ENCODE results near the gene ISG15. TPM values are rescaled to one million over a fixed set of nuclear protein-coding genes. Genes with fewer than 3 reads are reported as not detected.

ISG15 gene
- total RNA-seq, 1 experiment from 2014 or later: 758 TPM

- TF ChIP-seq EZH2phosphoT487 (IDR thresholded peaks at IDR 0.05; ENCODE audit: borderline replicate concordance, low read length) (no peak), EZH2 (IDR thresholded peaks at IDR 0.05; ENCODE audit: low read length, unreplicated experiment) (no peak), CTCF (conservative IDR thresholded peaks at IDR 0.05; ENCODE audit: low read depth, low read length) (no peak)
- Histone ChIP-seq H4K20me1 (ENCODE audit: low read length) (peaks cover 37% of the 10 kb centered on the region), H3K4me1 (ENCODE audit: insufficient read depth, low read length) (peaks cover 11% of the 10 kb centered on the region), H3K4me3 (ENCODE audit: low read length) (no peak overlapping the region), H2AFZ (ENCODE audit: low read length) (no peak overlapping the region), H3K27me3 (ENCODE audit: low read length) (no peaks in the 10 kb centered on the region), H3K4me2 (ENCODE audit: low read length) (no peak overlapping the region), H3F3A (ENCODE audit: low read length, unreplicated experiment) (no peaks in the 10 kb centered on the region), H3K79me2 (ENCODE audit: low read length) (peaks cover 27% of the 10 kb centered on the region), H3K36me3 (ENCODE audit: low read depth, low read length) (peaks cover 66% of the 10 kb centered on the region), H3K9me3 (ENCODE audit: low read length) (no peaks in the 10 kb centered on the region), H3K9me2 (replicated peaks; ENCODE audit: low read length) (no peaks in the 10 kb centered on the region), H3K9ac (ENCODE audit: low read length) (no peak overlapping the region), H3K27ac (ENCODE audit: low read length) (no peak overlapping the region)
- DNase-seq: no peak
- ATAC-seq: no peak
- ChIA-PET POLR2A (ENCODE audit: unreplicated experiment) (no interaction called here), CTCF (no interaction called here)
- intact Hi-C loops (cut with micrococcal nuclease): no loop called here
- no TSS peak for BruUV-seq (replicated peaks)
Measured at GRCh38 chr1:1043921-1044320, 30.6 kb downstream of the ISG15 start.

GRCh38 chr1:1044455-1045078, 31.3 kb downstream of the ISG15 start:
- POLR2A ChIA-PET (ENCODE audit: unreplicated experiment): no interaction called here
- peaks cover 71% of the 10 kb centered on the region for H3K36me3 ChIP-seq (ENCODE audit: low read depth, low read length)

More at GRCh38 chr1:1044455-1045078, 31.3 kb downstream of the ISG15 start:
- TF ChIP-seq CTCF (conservative IDR thresholded peaks at IDR 0.05; ENCODE audit: low read depth, low read length): no peak
- TF ChIP-seq EZH2 (IDR thresholded peaks at IDR 0.05; ENCODE audit: low read length, unreplicated experiment): no peak
- no peak for TF ChIP-seq EZH2phosphoT487 (IDR thresholded peaks at IDR 0.05; ENCODE audit: borderline replicate concordance, low read length)
- intact Hi-C loops (cut with micrococcal nuclease): no loop called here
- no peaks in the 10 kb centered on the region for H3F3A ChIP-seq (ENCODE audit: low read length, unreplicated experiment)
- H3K4me3 ChIP-seq (ENCODE audit: low read length): no peak overlapping the region
- DNase-seq (no peak), ATAC-seq (no peak)
- peaks cover 10% of the 10 kb centered on the region for H3K4me1 ChIP-seq (ENCODE audit: insufficient read depth, low read length)
- H2AFZ ChIP-seq (ENCODE audit: low read length): no peak overlapping the region
- peaks cover 27% of the 10 kb centered on the region for H3K79me2 ChIP-seq (ENCODE audit: low read length)
- no peak overlapping the region for H3K9ac ChIP-seq (ENCODE audit: low read length)
- no peak overlapping the region for H3K27ac ChIP-seq (ENCODE audit: low read length)
- no peaks in the 10 kb centered on the region for H3K9me3 ChIP-seq (ENCODE audit: low read length)
- peaks cover 33% of the 10 kb centered on the region for H4K20me1 ChIP-seq (ENCODE audit: low read length)
- BruUV-seq (replicated peaks): no TSS peak
- CTCF ChIA-PET: no interaction called here
- no peak overlapping the region for H3K4me2 ChIP-seq (ENCODE audit: low read length)
- H3K9me2 ChIP-seq (replicated peaks; ENCODE audit: low read length): no peaks in the 10 kb centered on the region
- H3K27me3 ChIP-seq (ENCODE audit: low read length): no peaks in the 10 kb centered on the region

All from PC-3 (cell line).